DND-41 (cell line): Measurements from ENCODE around the gene TM9SF2.

Experiments
- ATAC-seq: fragments of 200-7000 bp; cut with Tn5 transposase; 3 replicates; pipeline ENCODE4 v1.9.1; 2021; ENCODE audit warnings: low read depth; ENCODE audit not compliant: insufficient read depth
- DNase-seq: peaks from one replicate; pipeline ENCODE4 v3.0.0-alpha.2; 2020
- H2AFZ ChIP-seq: 2 replicates; pipeline ENCODE4 v1.6.0; 2012; ENCODE audit warnings: low read depth, low read length
- H3K27ac ChIP-seq: 2 replicates; pipeline ENCODE4 v1.5.1; 2012; ENCODE audit warnings: low read length, inconsistent platforms
- H3K27me3 ChIP-seq: fragments of 200-600 bp; sonication (generic); 2 replicates; pipeline ENCODE4 v1.6.0; 2012; ENCODE audit warnings: low read length, mild to moderate bottlenecking, inconsistent platforms; ENCODE audit not compliant: insufficient read depth, poor library complexity
- H3K36me3 ChIP-seq: 2 replicates; pipeline ENCODE4 v1.5.1; 2012; ENCODE audit warnings: low read length, inconsistent platforms; ENCODE audit not compliant: insufficient read depth
- H3K4me1 ChIP-seq: 2 replicates; pipeline ENCODE4 v1.5.1; 2012; ENCODE audit warnings: mild to moderate bottlenecking, low read length; ENCODE audit not compliant: insufficient read depth
- H3K4me2 ChIP-seq: 2 replicates; pipeline ENCODE4 v1.6.0; 2012; ENCODE audit warnings: mild to moderate bottlenecking, moderate library complexity, low read length, inconsistent platforms; ENCODE audit not compliant: insufficient read depth
- H3K4me3 ChIP-seq, 2 experiments: fragments of 200-600 bp in 1 of 2; shearing (Covaris generic) in 1 of 2; 2 replicates each; pipeline ENCODE4 v1.5.1; 2012 to 2016; ENCODE audit warnings: inconsistent platforms in 2 of 2, low read length in 2 of 2, mild to moderate bottlenecking in 2 of 2, low read depth in 1 of 2, moderate library complexity in 1 of 2
- H3K79me2 ChIP-seq: 2 replicates; pipeline ENCODE4 v1.6.0; 2012; ENCODE audit warnings: low read length, inconsistent platforms; ENCODE audit not compliant: insufficient read depth
- H3K9ac ChIP-seq: 2 replicates; pipeline ENCODE4 v1.6.0; 2012; ENCODE audit warnings: low read depth, mild to moderate bottlenecking, inconsistent platforms, low read length, moderate library complexity
- H3K9me3 ChIP-seq: 2 replicates; pipeline ENCODE4 v1.5.1; 2012; ENCODE audit warnings: low read length, moderate library complexity, mild to moderate bottlenecking, inconsistent platforms; ENCODE audit not compliant: insufficient read depth, severe bottlenecking
- H4K20me1 ChIP-seq: 2 replicates; pipeline ENCODE4 v1.6.0; 2012; ENCODE audit warnings: low read length; ENCODE audit not compliant: insufficient read depth
- EZH2 ChIP-seq: IDR thresholded peaks from 3 replicates; pipeline ENCODE4 v1.6.1; 2012; ENCODE audit warnings: borderline replicate concordance, low read depth, mild to moderate bottlenecking, moderate library complexity, low read length, inconsistent platforms; ENCODE audit not compliant: severe bottlenecking
- TF ChIP-seq, protein P1 (sequence below): IDR thresholded peaks from 2 replicates; pipeline ENCODE4 v1.5.1; 2012; ENCODE audit warnings: borderline replicate concordance, low read length, moderate library complexity, mild to moderate bottlenecking; ENCODE audit not compliant: poor library complexity, severe bottlenecking; ENCODE audit errors: extremely low read depth

The TM9SF2 gene

DNA sequence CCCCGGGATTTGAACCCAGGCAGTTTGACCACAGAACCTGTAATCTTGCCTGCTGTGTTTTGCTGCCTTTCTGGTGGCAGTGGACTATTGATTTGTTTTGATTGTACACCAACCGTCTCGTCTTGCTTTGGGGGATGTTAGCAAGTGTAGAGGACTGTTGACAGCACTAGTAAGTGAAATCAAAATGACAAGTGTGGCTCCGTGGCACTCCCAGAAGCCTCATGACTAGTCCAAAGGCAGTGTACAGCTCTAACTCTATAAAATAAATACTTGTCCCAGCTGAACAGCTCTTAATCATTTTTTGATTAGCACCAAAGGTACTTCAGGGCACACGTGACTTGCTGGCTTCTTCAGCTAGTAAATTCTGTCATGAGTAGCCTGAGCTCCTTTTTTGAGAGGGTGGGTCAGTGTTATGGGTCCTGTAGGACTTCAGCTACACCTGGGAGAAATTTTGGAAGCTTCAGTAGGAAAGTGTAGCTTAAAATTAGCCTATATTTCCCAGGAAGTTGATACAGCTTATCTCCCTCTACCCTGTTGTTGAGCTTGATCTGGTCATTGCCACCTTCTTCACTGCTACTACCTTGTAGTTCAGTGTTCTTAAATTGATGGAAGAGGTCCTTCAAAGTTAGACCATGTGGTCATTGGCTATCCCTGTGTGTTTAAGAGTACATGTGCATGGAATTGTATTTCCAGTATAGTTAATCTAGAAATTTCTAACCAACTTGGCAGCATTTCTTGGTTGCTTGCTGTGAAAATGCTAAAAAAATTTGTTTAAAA lies 15.1 kb downstream of the TM9SF2 start:
- no peak for ATAC-seq
- no peak overlapping the region for H3K4me2 ChIP-seq
- H3K9ac ChIP-seq, result no peak overlapping the region
- no peaks in the 10 kb centered on the region for H3K9me3 ChIP-seq
- TF ChIP-seq, protein P1, sequence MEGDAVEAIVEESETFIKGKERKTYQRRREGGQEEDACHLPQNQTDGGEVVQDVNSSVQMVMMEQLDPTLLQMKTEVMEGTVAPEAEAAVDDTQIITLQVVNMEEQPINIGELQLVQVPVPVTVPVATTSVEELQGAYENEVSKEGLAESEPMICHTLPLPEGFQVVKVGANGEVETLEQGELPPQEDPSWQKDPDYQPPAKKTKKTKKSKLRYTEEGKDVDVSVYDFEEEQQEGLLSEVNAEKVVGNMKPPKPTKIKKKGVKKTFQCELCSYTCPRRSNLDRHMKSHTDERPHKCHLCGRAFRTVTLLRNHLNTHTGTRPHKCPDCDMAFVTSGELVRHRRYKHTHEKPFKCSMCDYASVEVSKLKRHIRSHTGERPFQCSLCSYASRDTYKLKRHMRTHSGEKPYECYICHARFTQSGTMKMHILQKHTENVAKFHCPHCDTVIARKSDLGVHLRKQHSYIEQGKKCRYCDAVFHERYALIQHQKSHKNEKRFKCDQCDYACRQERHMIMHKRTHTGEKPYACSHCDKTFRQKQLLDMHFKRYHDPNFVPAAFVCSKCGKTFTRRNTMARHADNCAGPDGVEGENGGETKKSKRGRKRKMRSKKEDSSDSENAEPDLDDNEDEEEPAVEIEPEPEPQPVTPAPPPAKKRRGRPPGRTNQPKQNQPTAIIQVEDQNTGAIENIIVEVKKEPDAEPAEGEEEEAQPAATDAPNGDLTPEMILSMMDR, result no peak
- no peak for TF ChIP-seq EZH2
- no peak overlapping the region for H2AFZ ChIP-seq
- H3K27me3 ChIP-seq, result no peaks in the 10 kb centered on the region
- peaks cover 33% of the 10 kb centered on the region for H3K36me3 ChIP-seq
- no peak for DNase-seq
- H3K4me1 ChIP-seq, result no peaks in the 10 kb centered on the region
- peaks cover 67% of the 10 kb centered on the region for H3K79me2 ChIP-seq
- peak overlapping the region; percentile 34; the same call in 1 of the 2 replicates for H3K27ac ChIP-seq
- no peak overlapping the region for H3K4me3 ChIP-seq
- H4K20me1 ChIP-seq, result peaks cover 42% of the 10 kb centered on the region; the same call in 1 of the 2 replicates

GRCh38 chr13:99517577-99517976 lies 16.3 kb downstream of the TM9SF2 start:
- H3K9me3 ChIP-seq, result no peaks in the 10 kb centered on the region
- H3K4me3 ChIP-seq, result no peak overlapping the region
- peaks cover 32% of the 10 kb centered on the region; the same call in 1 of the 2 replicates for H4K20me1 ChIP-seq
- no peak for DNase-seq
- no peaks in the 10 kb centered on the region for H3K27me3 ChIP-seq
- no peak overlapping the region for H3K9ac ChIP-seq
- H3K4me1 ChIP-seq, result no peaks in the 10 kb centered on the region
- no peak for ATAC-seq
- H2AFZ ChIP-seq, result no peak overlapping the region
- H3K27ac ChIP-seq, result no peak overlapping the region
- peaks cover 46% of the 10 kb centered on the region for H3K36me3 ChIP-seq
- peaks cover 55% of the 10 kb centered on the region for H3K79me2 ChIP-seq
- TF ChIP-seq EZH2, result no peak
- TF ChIP-seq, protein P1, result no peak
- H3K4me2 ChIP-seq, result no peak overlapping the region

- no peaks in the 10 kb centered on the region for H3K9me3 ChIP-seq
- H3K4me3 ChIP-seq, result no peak overlapping the region
- no peak overlapping the region for H2AFZ ChIP-seq
- no peak overlapping the region for H3K4me2 ChIP-seq
- H3K9ac ChIP-seq, result no peak overlapping the region
- H4K20me1 ChIP-seq, result peaks cover 31% of the 10 kb centered on the region; the same call in 1 of the 2 replicates
- TF ChIP-seq, protein P1, result no peak
- no peak for TF ChIP-seq EZH2
- DNase-seq, result no peak
- H3K27me3 ChIP-seq, result no peaks in the 10 kb centered on the region
- H3K79me2 ChIP-seq, result peaks cover 51% of the 10 kb centered on the region
- no peak overlapping the region for H3K27ac ChIP-seq
- ATAC-seq, result no peak
- H3K4me1 ChIP-seq, result no peaks in the 10 kb centered on the region
- H3K36me3 ChIP-seq, result peaks cover 50% of the 10 kb centered on the region
Observed at GRCh38 chr13:99517984-99518383, 16.7 kb downstream of the TM9SF2 start.
